ENCODE data around the gene MOB3A. TPM values are rescaled to one million over a fixed set of nuclear protein-coding genes. Genes with fewer than 3 reads are reported as not detected.

Gene MOB3A
- total and polyA plus RNA-seq, 9 of the 15 experiments (the other 6 are each of a cell fraction or from before 2014, with no cell fraction given), result 1.1 to 24.1 (median 6.0) TPM

GRCh38 chr19:2063824-2064223 lies 32.3 kb downstream of the MOB3A start:
- no peaks in the 10 kb centered on the region for H3K27me3 ChIP-seq (ENCODE audit: control insufficient read depth in 2 of 2, insufficient read depth in 2 of 2, low read length in 2 of 2)
- no peak overlapping the region for H3K4me3 ChIP-seq
- BruUV-seq (replicated peaks), result no TSS peak
- H2AFZ ChIP-seq (ENCODE audit: low read depth, low read length), result no peak overlapping the region
- intact Hi-C loops (cut with micrococcal nuclease) (loop anchor here (5.0 kb wide), 1 partner anchor 137 kb away; no protein-coding TSS in a partner anchor), in situ Hi-C loops (cut with MboI) (no loop called here)
- peaks cover 23 to 54% of the 10 kb centered on the region in 2 experiments for H3K4me1 ChIP-seq (replicated peaks in 1 of 2; ENCODE audit: control insufficient read depth in 2 of 2, insufficient read depth in 2 of 2, low read length in 2 of 2)
- 74% methylated on average over 7 of the region's 8 CpGs for WGBS (ENCODE audit: insufficient coverage, low coverage, missing lambda C conversion rate)
- H3K9me3 ChIP-seq (replicated peaks; ENCODE audit: control insufficient read depth, insufficient read depth, low read depth, low read length), result no peaks in the 10 kb centered on the region
- FAIRE-seq, result no peak
- H3K9ac ChIP-seq (ENCODE audit: insufficient read depth in 1 of 2, low read depth in 2 of 2, low read length in 2 of 2), result no peak overlapping the region
- no peak overlapping the region for H3K27ac ChIP-seq (ENCODE audit: extremely low read depth, low read depth, low read length)
- H3K9me1 ChIP-seq (ENCODE audit: control insufficient read depth, insufficient read depth, low read length), result no peaks in the 10 kb centered on the region
- CTCF ChIA-PET (ENCODE audit: low intra/inter-chr PET ratio), result no interaction called here
- POLR2A ChIA-PET, result interaction anchor here (0.6 to 6.8 kb wide), 4 partner anchors 16 to 572 kb away, joined by 3 to 72 read pairs (median 6); no protein-coding TSS in a partner anchor
- peaks cover 9% of the 10 kb centered on the region; the same call in 2 of the 3 replicates for H3K79me2 ChIP-seq (ENCODE audit: control insufficient read depth, insufficient read depth, low read length)
- TF ChIP-seq NFYB (IDR thresholded peaks at IDR 0.05; ENCODE audit: extremely low read depth, insufficient read length), result no peak
- no peak for TF ChIP-seq ELK1 (CRISPR knock-in tag; IDR thresholded peaks at IDR 0.05)
- TF ChIP-seq BACH1 (tag; IDR thresholded peaks at IDR 0.05), result no peak
- TF ChIP-seq HINFP (tag; conservative IDR thresholded peaks at IDR 0.05; ENCODE audit: low read depth), result no peak
- TF ChIP-seq GTF2F1 (IDR thresholded peaks at IDR 0.05; ENCODE audit: low read depth, low read length), result no peak
- no peak for ATAC-seq
- no peak overlapping the region for H3K4me2 ChIP-seq (ENCODE audit: insufficient read depth, low read length)
- no peak for DNase-seq (ENCODE audit: extremely low read depth in 1 of 4, low spot score in 3 of 4)
- no peaks in the 10 kb centered on the region for H3K36me3 ChIP-seq (ENCODE audit: control insufficient read depth, insufficient read depth, low read length)
- H4K20me1 ChIP-seq (replicated peaks; ENCODE audit: control insufficient read depth, insufficient read depth, low read length), result no peaks in the 10 kb centered on the region

All from K562 (cell line).